Trophoblast cell (in vitro differentiated cells and primary cell): Measurements from ENCODE around the gene KRT77.

Experiments used
- DNase-seq, 2 donors: peaks; one replicate each; pipeline ENCODE4 v3.0.0-alpha.2; 2016
- H2AFZ ChIP-seq: 2 replicates; pipeline ENCODE4 v1.6.1; 2013; ENCODE audit warnings: low read length, moderate library complexity, mild to moderate bottlenecking; ENCODE audit not compliant: insufficient read depth, poor library complexity
- H2AK5ac ChIP-seq: 2 replicates; pipeline ENCODE4 v1.6.1; 2013; ENCODE audit warnings: mild to moderate bottlenecking, low read length
- H2BK120ac ChIP-seq: 2 replicates; pipeline ENCODE4 v1.6.1; 2013; ENCODE audit warnings: low read length, mild to moderate bottlenecking, moderate library complexity; ENCODE audit not compliant: insufficient read depth, poor library complexity
- H2BK12ac ChIP-seq: 2 replicates; pipeline ENCODE4 v1.6.1; 2013; ENCODE audit warnings: mild to moderate bottlenecking, low read length, moderate library complexity
- H2BK5ac ChIP-seq: 2 replicates; pipeline ENCODE4 v1.6.1; 2013; ENCODE audit warnings: low read length, low read depth, moderate library complexity, mild to moderate bottlenecking; ENCODE audit not compliant: poor library complexity
- H3K14ac ChIP-seq: 2 replicates; pipeline ENCODE4 v1.6.1; 2013; ENCODE audit warnings: mild to moderate bottlenecking, low read length
- H3K18ac ChIP-seq: 2 replicates; pipeline ENCODE4 v1.6.1; 2013; ENCODE audit warnings: mild to moderate bottlenecking, low read length
- H3K23ac ChIP-seq: 2 replicates; pipeline ENCODE4 v1.6.1; 2013; ENCODE audit warnings: low read length
- H3K27ac ChIP-seq: 2 replicates; pipeline ENCODE4 v1.5.1; 2013; ENCODE audit warnings: low read depth, mild to moderate bottlenecking, inconsistent platforms, low read length, moderate library complexity
- H3K27me3 ChIP-seq: 2 replicates; pipeline ENCODE4 v1.6.1; 2013; ENCODE audit warnings: inconsistent platforms, mild to moderate bottlenecking, low read length, moderate library complexity; ENCODE audit not compliant: insufficient read depth
- H3K36me3 ChIP-seq, 2 experiments: 1 replicate in 1 of 2; 2 replicates in 1 of 2; pipeline ENCODE4 v1.6.1; 2013; ENCODE audit warnings: low read length in 2 of 2, mild to moderate bottlenecking in 2 of 2, moderate library complexity in 1 of 2; ENCODE audit not compliant: insufficient read depth in 2 of 2, control insufficient read depth in 1 of 2
- H3K4ac ChIP-seq: 2 replicates; pipeline ENCODE4 v1.6.1; 2013; ENCODE audit warnings: low read depth, mild to moderate bottlenecking, low read length, moderate library complexity
- H3K4me1 ChIP-seq, 2 experiments: 1 replicate in 1 of 2; 2 replicates in 1 of 2; pipeline ENCODE4 v1.6.1; 2013; ENCODE audit warnings: low read length in 2 of 2, mild to moderate bottlenecking in 2 of 2, moderate library complexity in 1 of 2; ENCODE audit not compliant: insufficient read depth in 2 of 2, control insufficient read depth in 1 of 2
- H3K4me2 ChIP-seq: 2 replicates; pipeline ENCODE4 v1.6.1; 2013; ENCODE audit warnings: inconsistent platforms, mild to moderate bottlenecking, low read length, moderate library complexity
- H3K4me3 ChIP-seq: 2 replicates; pipeline ENCODE4 v1.5.1; 2013; ENCODE audit warnings: mild to moderate bottlenecking, low read depth, low read length, inconsistent platforms
- H3K79me1 ChIP-seq: one replicate; pipeline ENCODE4 v1.6.1; 2013; ENCODE audit warnings: low read length
- H3K79me2 ChIP-seq: 2 replicates; pipeline ENCODE4 v1.6.1; 2013; ENCODE audit warnings: low read length, mild to moderate bottlenecking; ENCODE audit not compliant: control insufficient read depth, insufficient read depth, poor library complexity
- H3K9ac ChIP-seq: 2 replicates; pipeline ENCODE4 v1.6.1; 2013; ENCODE audit warnings: mild to moderate bottlenecking, low read length
- H3K9me3 ChIP-seq: 2 replicates; pipeline ENCODE4 v1.6.1; 2013; ENCODE audit warnings: low read depth, mild to moderate bottlenecking, control low read depth, inconsistent platforms, low read length; ENCODE audit not compliant: insufficient read depth
- H4K12ac ChIP-seq: 2 replicates; pipeline ENCODE4 v1.6.1; 2013; ENCODE audit warnings: low read depth, mild to moderate bottlenecking, low read length, moderate library complexity
- H4K8ac ChIP-seq: 2 replicates; pipeline ENCODE4 v1.6.1; 2013; ENCODE audit warnings: low read depth, mild to moderate bottlenecking, low read length, moderate library complexity
- H4K91ac ChIP-seq: one replicate; pipeline ENCODE4 v1.6.1; 2013; ENCODE audit warnings: low read depth, mild to moderate bottlenecking, low read length, moderate library complexity
- WGBS: extraction: QIAGEN DNeasy Blood & Tissue Kit; methylation state at CpG from one replicate; pipeline ENCODE4 v1.1.7; 2013; ENCODE audit warnings: missing lambda C conversion rate; ENCODE audit not compliant: insufficient read length, insufficient coverage; ENCODE audit errors: extremely low coverage; 5-methylcytosine and 5-hydroxymethylcytosine counted together

KRT77 gene

DNA sequence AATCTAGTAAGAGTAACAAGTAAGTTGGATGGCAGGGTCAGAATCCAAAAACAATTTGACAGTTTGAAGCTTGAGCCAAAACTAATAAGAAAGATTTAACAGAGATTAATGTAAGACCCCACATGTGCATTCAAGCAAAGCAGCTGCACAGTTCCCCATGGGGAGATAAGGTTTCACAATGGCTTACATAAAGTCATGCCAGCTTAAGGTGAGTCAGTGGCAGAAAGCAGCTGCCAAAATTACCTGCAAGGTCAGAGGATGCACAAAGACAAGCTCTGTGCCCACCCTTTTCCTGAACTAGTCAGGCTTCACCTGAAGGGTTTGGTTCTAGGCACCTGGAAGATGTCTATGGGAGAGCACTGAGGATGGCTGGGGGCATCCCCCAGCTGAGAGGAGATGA, 36.6 kb upstream of the KRT77 start:
- no peaks in the 10 kb centered on the region for H3K4me1 ChIP-seq
- no peak overlapping the region for H2AK5ac ChIP-seq

GRCh38 chr12:52735816-52736632, 32.7 kb upstream of the KRT77 start:
- H3K27me3 ChIP-seq, result no peaks in the 10 kb centered on the region
- no peak overlapping the region for H4K12ac ChIP-seq
- H3K79me1 ChIP-seq, result no peaks in the 10 kb centered on the region
- no peak overlapping the region for H3K4ac ChIP-seq
- no peak overlapping the region for H2BK12ac ChIP-seq
- H3K9ac ChIP-seq, result no peak overlapping the region
- no peak overlapping the region for H3K23ac ChIP-seq
- H3K4me1 ChIP-seq, result no peaks in the 10 kb centered on the region
- H3K4me3 ChIP-seq, result no peak overlapping the region
- H3K18ac ChIP-seq, result no peak overlapping the region
- no peak overlapping the region for H2AK5ac ChIP-seq
- H3K36me3 ChIP-seq, result no peaks in the 10 kb centered on the region
- H2AFZ ChIP-seq, result no peak overlapping the region
- no peak overlapping the region for H2BK120ac ChIP-seq
- H3K79me2 ChIP-seq, result no peaks in the 10 kb centered on the region
- H4K91ac ChIP-seq, result no peak overlapping the region
- H3K14ac ChIP-seq, result no peak overlapping the region
- WGBS, result no CpG with 5 or more reads among the region's 5 CpGs
- no peak overlapping the region for H4K8ac ChIP-seq
- no peak for DNase-seq
- no peak overlapping the region for H3K27ac ChIP-seq
- peaks cover 2% of the 10 kb centered on the region for H3K9me3 ChIP-seq
- no peak overlapping the region for H2BK5ac ChIP-seq
- no peak overlapping the region for H3K4me2 ChIP-seq

More for the DNA sequence above, 36.6 kb upstream of the KRT77 start:
- H3K4me2 ChIP-seq, result no peak overlapping the region
- H2BK12ac ChIP-seq, result no peak overlapping the region
- no peak overlapping the region for H3K4me3 ChIP-seq
- no peak overlapping the region for H4K91ac ChIP-seq
- no peak overlapping the region for H2AFZ ChIP-seq
- no peaks in the 10 kb centered on the region for H3K79me1 ChIP-seq
- DNase-seq, result no peak
- no peak overlapping the region for H3K14ac ChIP-seq
- no peak overlapping the region for H4K12ac ChIP-seq
- no peak overlapping the region for H4K8ac ChIP-seq
- H3K9ac ChIP-seq, result no peak overlapping the region
- H3K4ac ChIP-seq, result no peak overlapping the region
- no peak overlapping the region for H3K23ac ChIP-seq
- H2BK120ac ChIP-seq, result no peak overlapping the region
- H3K18ac ChIP-seq, result no peak overlapping the region
- no peak overlapping the region for H3K27ac ChIP-seq
- H2BK5ac ChIP-seq, result no peak overlapping the region
- no peaks in the 10 kb centered on the region for H3K27me3 ChIP-seq
- H3K79me2 ChIP-seq, result no peaks in the 10 kb centered on the region
- no peaks in the 10 kb centered on the region for H3K36me3 ChIP-seq
- peaks cover 2% of the 10 kb centered on the region for H3K9me3 ChIP-seq

GRCh38 chr12:52735106-52735505, 31.8 kb upstream of the KRT77 start:
- H3K36me3 ChIP-seq, result no peaks in the 10 kb centered on the region
- H3K27me3 ChIP-seq, result no peaks in the 10 kb centered on the region
- H3K4ac ChIP-seq, result no peak overlapping the region
- H3K9ac ChIP-seq, result no peak overlapping the region
- no peak overlapping the region for H3K27ac ChIP-seq
- no peak overlapping the region for H4K8ac ChIP-seq
- H4K91ac ChIP-seq, result no peak overlapping the region
- no peak overlapping the region for H2BK12ac ChIP-seq
- H3K4me2 ChIP-seq, result no peak overlapping the region
- no CpG with 5 or more reads among the region's 8 CpGs for whole genome bisulfite sequencing
- H3K14ac ChIP-seq, result no peak overlapping the region
- H3K79me1 ChIP-seq, result no peaks in the 10 kb centered on the region
- no peak overlapping the region for H3K4me3 ChIP-seq
- H3K79me2 ChIP-seq, result no peaks in the 10 kb centered on the region
- no peak overlapping the region for H3K18ac ChIP-seq
- no peaks in the 10 kb centered on the region for H3K4me1 ChIP-seq
- H3K9me3 ChIP-seq, result peaks cover 2% of the 10 kb centered on the region
- H2AK5ac ChIP-seq, result no peak overlapping the region
- DNase-seq, result no peak
- no peak overlapping the region for H4K12ac ChIP-seq
- H2BK5ac ChIP-seq, result no peak overlapping the region
- no peak overlapping the region for H2AFZ ChIP-seq
- no peak overlapping the region for H3K23ac ChIP-seq
- no peak overlapping the region for H2BK120ac ChIP-seq

DNA sequence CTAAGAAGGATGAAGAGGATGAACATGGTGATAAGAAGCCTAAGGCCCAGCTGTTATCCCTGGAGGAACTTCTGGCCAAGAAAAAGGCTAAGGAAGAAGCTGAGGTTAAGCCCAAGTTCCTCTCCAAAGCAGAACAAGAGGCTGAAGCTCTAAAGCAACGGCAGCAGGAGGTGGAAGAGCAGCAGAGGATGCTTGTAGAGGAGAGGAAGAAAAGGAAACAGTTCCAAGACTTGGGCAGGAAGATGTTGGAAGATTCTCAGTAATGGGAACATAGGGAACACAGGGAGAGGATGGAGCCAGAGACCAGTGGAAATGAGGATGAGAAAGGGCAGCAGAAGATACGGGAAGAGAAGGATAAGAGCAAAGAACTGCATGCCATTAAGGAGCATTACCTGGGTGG, 27.5 kb upstream of the KRT77 start:
- Histone ChIP-seq H3K79me1 (no peaks in the 10 kb centered on the region), H3K9me3 (peaks cover 2% of the 10 kb centered on the region), H2AFZ (no peak overlapping the region), H3K18ac (no peak overlapping the region), H3K4me3 (no peak overlapping the region), H2BK12ac (no peak overlapping the region), H3K4ac (no peak overlapping the region), H4K91ac (no peak overlapping the region), H4K8ac (no peak overlapping the region), H3K23ac (no peak overlapping the region), H3K27ac (no peak overlapping the region), H3K14ac (no peak overlapping the region), H2BK120ac (no peak overlapping the region), H2BK5ac (no peak overlapping the region), H3K4me1 (no peaks in the 10 kb centered on the region), H2AK5ac (no peak overlapping the region), H4K12ac (no peak overlapping the region), H3K4me2 (no peak overlapping the region), H3K36me3 (no peaks in the 10 kb centered on the region), H3K79me2 (no peaks in the 10 kb centered on the region), H3K9ac (no peak overlapping the region), H3K27me3 (no peaks in the 10 kb centered on the region)
- DNase-seq, result no peak
- no CpG with 5 or more reads among the region's 2 CpGs for WGBS
